Endothelial cell (in vitro differentiated cells): ENCODE measurements around the gene GPRIN3. TPM values are rescaled to one million over a fixed set of nuclear protein-coding genes. Genes with fewer than 3 reads are reported as not detected.

Experiments used
- DNase-seq: peaks from one replicate; pipeline ENCODE4 v3.0.0; 2021; ENCODE audit warnings: low spot score
- H3K27ac Mint-ChIP-seq: one replicate; pipeline ENCODE4 v1.8.0; 2021; ENCODE audit warnings: mixed read lengths, inconsistent platforms; ENCODE audit not compliant: unreplicated experiment
- H3K27me3 Mint-ChIP-seq: one replicate; pipeline ENCODE4 v1.8.0; 2021; ENCODE audit warnings: mild to moderate bottlenecking, moderate library complexity, mixed read lengths, inconsistent platforms; ENCODE audit not compliant: unreplicated experiment
- H3K36me3 Mint-ChIP-seq: one replicate; pipeline ENCODE4 v1.8.0; 2021; ENCODE audit warnings: mild to moderate bottlenecking, low read depth, mixed read lengths, inconsistent platforms; ENCODE audit not compliant: unreplicated experiment
- H3K4me1 Mint-ChIP-seq: one replicate; pipeline ENCODE4 v1.8.0; 2021; ENCODE audit warnings: mild to moderate bottlenecking, mixed read lengths, inconsistent platforms; ENCODE audit not compliant: unreplicated experiment
- H3K4me3 Mint-ChIP-seq: one replicate; pipeline ENCODE4 v1.8.0; 2021; ENCODE audit warnings: mild to moderate bottlenecking, mixed read lengths, inconsistent platforms; ENCODE audit not compliant: unreplicated experiment
- H3K9me3 Mint-ChIP-seq: one replicate; pipeline ENCODE4 v1.8.0; 2021; ENCODE audit warnings: mixed read lengths, inconsistent platforms; ENCODE audit not compliant: unreplicated experiment
- CTCF ChIP-seq: fragments of 200-600 bp; sonication (generic); IDR thresholded peaks from one replicate; pipeline ENCODE4 v1.5.0; 2021; ENCODE audit warnings: antibody characterized with exemption; ENCODE audit not compliant: unreplicated experiment
- total RNA-seq: library from RNA; stranded (reverse); fragmentation: NEBNext Ultra II Directional; extraction: Animal tissue kit (Norgen Biotek cat#: 25700); gene quantifications from one replicate; pipeline ENCODE4 v1.2.1, GENCODE V29; 2021; ENCODE audit not compliant: unreplicated experiment

GPRIN3 gene
- total RNA-seq, 1 donor from 2014 or later: 8.9 TPM

- Mint-ChIP-seq H3K36me3 (no peaks in the 10 kb centered on the region), H3K9me3 (no peaks in the 10 kb centered on the region), H3K27ac (no peak overlapping the region), H3K27me3 (peaks cover 2% of the 10 kb centered on the region), H3K4me3 (no peak overlapping the region), H3K4me1 (peaks cover 7% of the 10 kb centered on the region)
- no peak for DNase-seq
- TF ChIP-seq CTCF: no peak
Observed at GRCh38 chr4:89247951-89248350, 59.6 kb downstream of the GPRIN3 start.

DNA sequence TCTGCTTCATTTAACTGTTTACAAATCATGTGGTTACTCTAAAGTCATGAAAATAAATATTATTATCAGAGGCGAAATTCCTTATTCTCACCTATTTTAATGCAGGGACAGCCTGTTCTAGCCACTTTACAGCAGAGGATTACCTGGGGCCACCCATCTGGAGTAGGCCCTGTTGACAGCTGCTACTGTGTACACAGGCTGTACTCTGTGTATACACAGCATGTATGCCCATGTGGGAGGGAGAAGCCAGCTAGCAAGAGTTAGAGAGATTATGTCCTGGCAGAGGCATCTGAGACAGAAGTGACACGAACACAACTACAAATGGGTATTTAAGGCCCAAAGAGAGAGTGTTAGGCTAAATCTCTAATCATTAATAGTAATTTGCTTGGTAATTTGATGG is 62.1 kb downstream of the GPRIN3 start:
- no peak overlapping the region for H3K27ac Mint-ChIP-seq
- peaks cover 2% of the 10 kb centered on the region for H3K4me1 Mint-ChIP-seq
- H3K9me3 Mint-ChIP-seq: no peaks in the 10 kb centered on the region

DNA sequence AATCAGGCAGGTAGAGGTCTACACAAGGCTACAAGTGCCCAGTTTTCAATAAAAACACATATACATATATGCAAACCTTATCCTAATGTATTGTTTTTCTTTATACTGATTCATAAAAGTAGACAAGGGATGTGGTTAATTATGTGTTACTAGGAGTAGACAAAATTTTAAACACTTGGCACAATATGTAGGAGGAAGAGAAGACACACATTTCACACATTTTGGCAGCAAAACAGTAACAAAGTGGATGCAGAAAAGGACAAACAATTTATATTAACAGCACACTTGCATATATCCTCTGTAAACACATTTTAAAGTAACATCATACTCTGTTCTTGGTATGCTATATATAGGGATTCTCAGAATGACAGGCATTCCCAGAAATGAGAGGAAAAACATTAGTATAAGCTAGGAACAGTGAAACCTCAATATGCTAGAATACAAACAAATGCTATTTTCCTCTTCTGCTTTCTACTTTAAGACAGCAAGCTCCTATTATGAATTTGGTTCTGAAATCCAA is 63.8 kb downstream of the GPRIN3 start:
- H3K4me1 Mint-ChIP-seq: peaks cover 2% of the 10 kb centered on the region
- H3K9me3 Mint-ChIP-seq: no peaks in the 10 kb centered on the region
- no peaks in the 10 kb centered on the region for H3K36me3 Mint-ChIP-seq
- H3K27me3 Mint-ChIP-seq: peaks cover 2% of the 10 kb centered on the region
- no peak for DNase-seq
- TF ChIP-seq CTCF: no peak
- H3K27ac Mint-ChIP-seq: peak overlapping the region; percentile 50
- no peak overlapping the region for H3K4me3 Mint-ChIP-seq

More for the DNA sequence above, 62.1 kb downstream of the GPRIN3 start:
- peaks cover 2% of the 10 kb centered on the region for H3K27me3 Mint-ChIP-seq
- TF ChIP-seq CTCF: no peak
- no peaks in the 10 kb centered on the region for H3K36me3 Mint-ChIP-seq
- H3K4me3 Mint-ChIP-seq: no peak overlapping the region
- DNase-seq: no peak

DNA sequence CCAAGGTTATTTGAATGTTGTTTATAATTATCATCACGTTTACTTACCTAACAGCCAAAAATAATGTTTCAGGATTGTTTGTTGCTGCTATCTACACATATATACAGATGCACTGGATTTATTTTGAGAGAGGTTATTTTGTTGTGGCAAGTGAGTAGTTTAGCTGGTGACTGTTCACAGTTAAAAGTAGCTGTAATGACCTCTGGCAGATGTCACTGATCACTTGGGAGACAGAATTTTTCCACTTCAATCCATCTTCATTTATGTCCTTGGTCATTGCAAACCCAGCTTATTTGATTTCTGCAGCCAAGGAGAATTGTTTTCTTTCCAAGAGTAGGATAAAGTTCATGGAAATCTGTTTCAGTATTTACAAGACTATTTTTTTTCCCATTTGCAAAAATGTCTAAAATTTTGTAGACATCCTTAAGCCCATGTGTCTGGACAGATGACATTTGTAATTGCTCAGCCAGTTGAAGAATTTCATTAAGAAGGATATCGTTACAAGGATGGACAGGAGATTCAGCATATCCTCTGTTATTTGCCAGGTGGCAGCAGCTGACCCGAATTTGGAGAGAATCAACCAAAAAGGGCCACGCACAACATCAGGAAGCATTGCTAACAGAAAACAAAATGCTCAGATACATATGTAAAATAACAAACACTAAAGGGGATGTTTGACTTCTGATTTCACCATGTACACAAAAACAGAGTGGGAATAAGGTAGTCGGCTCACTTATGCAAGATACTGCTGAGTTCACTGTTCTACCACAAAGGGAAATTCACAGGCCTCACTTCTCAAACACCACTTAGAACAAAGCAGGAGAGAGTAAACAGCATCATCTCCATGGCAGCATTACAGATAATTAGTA is 64.5 kb downstream of the GPRIN3 start:
- peak overlapping the region; percentile 50 for H3K27ac Mint-ChIP-seq
- H3K9me3 Mint-ChIP-seq: no peaks in the 10 kb centered on the region
- no peaks in the 10 kb centered on the region for H3K36me3 Mint-ChIP-seq
- no peak overlapping the region for H3K4me3 Mint-ChIP-seq
- no peak for TF ChIP-seq CTCF
- no peak for DNase-seq
- peaks cover 2% of the 10 kb centered on the region for H3K4me1 Mint-ChIP-seq
- peaks cover 3% of the 10 kb centered on the region for H3K27me3 Mint-ChIP-seq

DNA sequence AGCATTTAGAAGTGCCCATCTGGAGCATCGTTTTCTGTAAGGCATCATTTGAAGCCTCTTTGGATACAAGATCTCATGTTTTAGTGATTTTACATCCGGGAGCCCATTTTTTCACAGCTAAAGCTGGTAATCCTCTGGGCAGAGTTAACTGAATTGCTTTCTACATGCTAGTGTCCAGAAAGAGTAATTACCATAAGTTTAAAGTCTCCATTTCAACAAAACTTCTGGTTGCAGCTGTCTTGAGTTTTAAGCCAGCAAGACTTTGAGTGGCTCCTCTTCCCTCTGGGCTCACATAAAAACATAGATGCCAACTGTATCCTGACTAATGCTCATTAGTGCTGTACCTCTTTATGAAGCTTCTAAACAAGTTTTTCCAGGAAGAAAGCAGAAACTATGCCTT is 65.4 kb downstream of the GPRIN3 start:
- Mint-ChIP-seq H3K4me3 (no peak overlapping the region), H3K27ac (no peak overlapping the region), H3K36me3 (no peaks in the 10 kb centered on the region), H3K9me3 (no peaks in the 10 kb centered on the region), H3K27me3 (peaks cover 1% of the 10 kb centered on the region), H3K4me1 (peaks cover 2% of the 10 kb centered on the region)
- no peak for TF ChIP-seq CTCF
- DNase-seq: no peak
